HG02588 (cell line): ENCODE results near the gene ERH.

Experiments
- ATAC-seq: cut with Tn5 transposase; IDR thresholded peaks from one replicate; pipeline ENCODE4 v1.9.1; 2021; ENCODE audit warnings: mild to moderate bottlenecking, moderate library complexity; ENCODE audit not compliant: unreplicated experiment

ERH gene

GRCh38 chr14:69331206-69331605 lies 66.9 kb downstream of the ERH start:
- no peak for ATAC-seq
